DOHH2 (cell line): ENCODE measurements around the gene COL13A1.

Source experiments
- CTCF ChIP-seq: fragments of 200-600 bp; sonication (generic); IDR thresholded peaks from one replicate; pipeline ENCODE4 v1.5.1; 2014; ENCODE audit warnings: antibody characterized with exemption, mild to moderate bottlenecking, low read depth, low read length; ENCODE audit not compliant: poor library complexity, severe bottlenecking
- EZH2phosphoT487 ChIP-seq: fragments of 200-600 bp; sonication (generic); IDR thresholded peaks from 2 replicates; pipeline ENCODE4 v1.6.1; 2017; ENCODE audit warnings: borderline replicate concordance, mild to moderate bottlenecking, antibody characterized with exemption, low read length, moderate library complexity, mixed read lengths

GRCh38 chr10:69791812-69792211 lies 9.9 kb upstream of the COL13A1 start:
- no peak for TF ChIP-seq CTCF
- no peak for TF ChIP-seq EZH2phosphoT487
